ENCODE results near the gene PNCK. TPM values are rescaled to one million over a fixed set of nuclear protein-coding genes. Genes with fewer than 3 reads are reported as not detected.
A peak's percentile ranks its signal among the peaks of the same experiment; 100 is the strongest.

Gene PNCK
- total RNA-seq, 1 experiment from 2014 or later = 0.60 TPM

DNA sequence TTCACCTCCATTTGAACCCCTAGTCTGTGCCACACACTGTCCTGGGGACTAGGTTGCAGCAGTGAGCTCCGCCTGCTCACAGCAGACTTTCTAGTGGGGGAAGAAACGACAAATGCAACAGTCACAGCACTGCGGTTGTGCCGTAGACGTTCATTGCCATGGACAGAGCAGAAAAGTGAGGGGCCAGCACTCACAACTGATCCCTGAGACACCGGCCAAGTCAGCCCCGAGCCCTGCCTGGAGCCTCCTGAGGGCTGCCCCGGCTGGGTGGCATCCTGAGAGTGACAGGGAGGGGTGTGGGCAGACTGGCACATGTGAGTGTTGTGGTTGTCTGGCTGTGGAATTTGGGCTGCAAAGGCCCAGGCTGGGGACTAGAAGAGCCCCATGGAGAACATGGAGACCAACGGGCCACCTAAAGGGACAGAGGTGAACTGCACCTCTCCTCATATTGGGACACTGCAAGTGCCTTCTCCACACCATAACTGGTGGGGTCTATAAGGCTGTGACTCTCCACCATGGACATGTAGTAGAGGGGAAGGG lies 22.0 kb downstream of the PNCK start:
- no TSS peak for BruUV-seq (replicated peaks)
- no peak for DNase-seq (ENCODE audit: low spot score)

DNA sequence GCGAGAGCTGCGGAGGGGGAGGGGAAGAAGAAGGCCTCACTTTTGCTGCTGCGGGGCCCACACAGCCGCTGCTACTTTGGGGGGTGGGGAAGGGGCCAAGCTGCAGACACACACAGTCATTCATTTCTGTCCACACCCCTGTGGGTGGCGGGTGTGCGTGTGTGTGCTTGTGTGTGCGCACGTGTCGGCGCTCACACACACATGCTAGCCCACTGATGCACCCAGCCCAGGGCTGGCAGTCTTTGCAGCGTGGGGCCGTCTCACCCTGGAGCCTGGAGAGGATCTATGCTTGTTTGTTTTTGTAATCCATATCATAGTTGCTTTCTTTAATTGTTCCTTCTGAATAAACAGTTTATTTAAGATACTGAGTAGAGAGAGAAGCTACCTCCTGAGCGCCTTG lies 22.7 kb downstream of the PNCK start:
- Histone ChIP-seq H3K4me1 (ENCODE audit: insufficient read depth, low read length, poor library complexity, severe bottlenecking) (no peaks in the 10 kb centered on the region), H3K36me3 (ENCODE audit: insufficient read depth, low read length, poor library complexity, severe bottlenecking) (no peaks in the 10 kb centered on the region), H3K9me3 (ENCODE audit: low read depth, low read length, poor library complexity, severe bottlenecking) (peaks cover 5% of the 10 kb centered on the region), H3K27ac (ENCODE audit: low read depth, low read length, poor library complexity, severe bottlenecking) (no peak overlapping the region), H3K27me3 (replicated peaks; ENCODE audit: insufficient read depth, low read depth, low read length, poor library complexity) (peaks cover 13% of the 10 kb centered on the region), H3K4me3 (ENCODE audit: low read depth, low read length, poor library complexity, severe bottlenecking) (no peak overlapping the region)
- CTCF ChIA-PET = no interaction called here
- DNase-seq (ENCODE audit: low spot score) = no peak
- TF ChIP-seq EZH2 (IDR thresholded peaks at IDR 0.05; ENCODE audit: borderline replicate concordance, low read depth, low read length, poor library complexity, severe bottlenecking) = no peak
- TF ChIP-seq, protein P1, sequence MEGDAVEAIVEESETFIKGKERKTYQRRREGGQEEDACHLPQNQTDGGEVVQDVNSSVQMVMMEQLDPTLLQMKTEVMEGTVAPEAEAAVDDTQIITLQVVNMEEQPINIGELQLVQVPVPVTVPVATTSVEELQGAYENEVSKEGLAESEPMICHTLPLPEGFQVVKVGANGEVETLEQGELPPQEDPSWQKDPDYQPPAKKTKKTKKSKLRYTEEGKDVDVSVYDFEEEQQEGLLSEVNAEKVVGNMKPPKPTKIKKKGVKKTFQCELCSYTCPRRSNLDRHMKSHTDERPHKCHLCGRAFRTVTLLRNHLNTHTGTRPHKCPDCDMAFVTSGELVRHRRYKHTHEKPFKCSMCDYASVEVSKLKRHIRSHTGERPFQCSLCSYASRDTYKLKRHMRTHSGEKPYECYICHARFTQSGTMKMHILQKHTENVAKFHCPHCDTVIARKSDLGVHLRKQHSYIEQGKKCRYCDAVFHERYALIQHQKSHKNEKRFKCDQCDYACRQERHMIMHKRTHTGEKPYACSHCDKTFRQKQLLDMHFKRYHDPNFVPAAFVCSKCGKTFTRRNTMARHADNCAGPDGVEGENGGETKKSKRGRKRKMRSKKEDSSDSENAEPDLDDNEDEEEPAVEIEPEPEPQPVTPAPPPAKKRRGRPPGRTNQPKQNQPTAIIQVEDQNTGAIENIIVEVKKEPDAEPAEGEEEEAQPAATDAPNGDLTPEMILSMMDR (conservative IDR thresholded peaks at IDR 0.05; ENCODE audit: low read depth, low read length) = no peak
- no TSS peak for BruUV-seq (replicated peaks)
- POLR2A ChIA-PET (ENCODE audit: low non-redundant PET) = no interaction called here
- intact Hi-C loops (cut with micrococcal nuclease; ENCODE audit: unreplicated experiment) = no loop called here

More for the DNA sequence above, 22.0 kb downstream of the PNCK start:
- TF ChIP-seq EZH2 (IDR thresholded peaks at IDR 0.05; ENCODE audit: borderline replicate concordance, low read depth, low read length, poor library complexity, severe bottlenecking) = no peak
- TF ChIP-seq, protein P1 (conservative IDR thresholded peaks at IDR 0.05; ENCODE audit: low read depth, low read length) = peak; percentile 36; the same call in 1 of the 2 replicates
- Histone ChIP-seq H3K4me1 (ENCODE audit: insufficient read depth, low read length, poor library complexity, severe bottlenecking) (no peaks in the 10 kb centered on the region), H3K4me3 (ENCODE audit: low read depth, low read length, poor library complexity, severe bottlenecking) (no peak overlapping the region), H3K27me3 (replicated peaks; ENCODE audit: insufficient read depth, low read depth, low read length, poor library complexity) (peaks cover 11% of the 10 kb centered on the region), H3K36me3 (ENCODE audit: insufficient read depth, low read length, poor library complexity, severe bottlenecking) (no peaks in the 10 kb centered on the region), H3K9me3 (ENCODE audit: low read depth, low read length, poor library complexity, severe bottlenecking) (peaks cover 5% of the 10 kb centered on the region), H3K27ac (ENCODE audit: low read depth, low read length, poor library complexity, severe bottlenecking) (no peak overlapping the region)
- intact Hi-C loops (cut with micrococcal nuclease; ENCODE audit: unreplicated experiment) = no loop called here
- ChIA-PET POLR2A (ENCODE audit: low non-redundant PET) (no interaction called here), CTCF (no interaction called here)

DNA sequence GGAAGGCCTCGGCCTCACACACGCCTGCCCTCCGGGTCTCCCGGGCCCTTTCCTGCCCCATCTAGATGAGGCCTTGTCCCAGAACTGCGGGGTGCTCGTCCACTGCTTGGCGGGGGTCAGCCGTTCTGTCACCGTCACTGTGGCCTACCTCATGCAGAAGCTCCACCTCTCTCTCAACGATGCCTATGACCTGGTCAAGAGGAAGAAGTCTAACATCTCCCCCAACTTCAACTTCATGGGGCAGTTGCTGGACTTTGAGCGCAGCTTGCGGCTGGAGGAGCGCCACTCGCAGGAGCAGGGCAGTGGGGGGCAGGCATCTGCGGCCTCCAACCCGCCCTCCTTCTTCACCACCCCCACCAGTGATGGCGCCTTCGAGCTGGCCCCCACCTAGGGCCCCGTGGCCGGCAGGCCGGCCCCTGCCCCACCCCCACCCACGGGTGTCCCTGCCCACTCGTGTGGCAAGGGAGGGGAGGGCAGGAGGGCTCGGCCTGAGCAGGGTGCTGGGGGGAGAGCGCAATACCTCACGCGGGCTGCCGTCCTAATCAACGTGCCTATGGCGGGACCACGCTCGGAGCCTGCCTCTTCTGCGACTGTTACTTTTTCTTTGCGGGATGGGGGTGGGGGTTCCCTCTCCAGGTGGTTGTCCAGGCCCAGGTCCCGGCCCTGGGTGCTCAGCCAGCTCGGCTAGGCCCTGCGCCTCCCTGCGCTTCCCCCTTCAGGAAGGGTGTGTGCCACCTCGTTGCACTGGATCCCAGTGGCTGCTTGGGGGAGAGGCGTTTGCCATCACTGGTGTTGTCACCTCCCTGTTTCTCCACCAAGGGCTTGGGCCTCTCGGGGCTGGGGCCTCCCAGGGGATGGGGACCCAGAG lies 23.5 kb downstream of the PNCK start:
- Histone ChIP-seq H3K4me1 (ENCODE audit: insufficient read depth, low read length, poor library complexity, severe bottlenecking) (no peaks in the 10 kb centered on the region), H3K27ac (ENCODE audit: low read depth, low read length, poor library complexity, severe bottlenecking) (no peak overlapping the region), H3K36me3 (ENCODE audit: insufficient read depth, low read length, poor library complexity, severe bottlenecking) (no peaks in the 10 kb centered on the region), H3K4me3 (ENCODE audit: low read depth, low read length, poor library complexity, severe bottlenecking) (no peak overlapping the region), H3K9me3 (ENCODE audit: low read depth, low read length, poor library complexity, severe bottlenecking) (peaks cover 5% of the 10 kb centered on the region), H3K27me3 (replicated peaks; ENCODE audit: insufficient read depth, low read depth, low read length, poor library complexity) (peaks cover 15% of the 10 kb centered on the region)
- BruUV-seq (replicated peaks) = no TSS peak
- DNase-seq (ENCODE audit: low spot score) = no peak
- CTCF ChIA-PET = interaction anchor here (0.6 kb wide), 1 partner anchor 10 kb away, joined by 3 read pairs; no protein-coding TSS in a partner anchor
- intact Hi-C loops (cut with micrococcal nuclease; ENCODE audit: unreplicated experiment) = no loop called here
- POLR2A ChIA-PET (ENCODE audit: low non-redundant PET) = no interaction called here
- TF ChIP-seq EZH2 (IDR thresholded peaks at IDR 0.05; ENCODE audit: borderline replicate concordance, low read depth, low read length, poor library complexity, severe bottlenecking) = no peak
- TF ChIP-seq, protein P1 (conservative IDR thresholded peaks at IDR 0.05; ENCODE audit: low read depth, low read length) = 0 out of 2 replicates have a peak, but pooled peaks have one; percentile 3

All from A673 (cell line).